A549 treated with CpdA at 1 μM for 4 hours (cell line): Measurements from ENCODE around the gene NKX1-1. TPM values are rescaled to one million over a fixed set of nuclear protein-coding genes. Genes with fewer than 3 reads are reported as not detected.

Experiments used
- total RNA-seq: library from RNA; stranded (reverse); fragments of 200-300 nt; extraction: Qiagen RNA extraction; gene quantifications from 5 replicates; pipeline ENCODE4 v1.2.3, GENCODE V29; 2022; ENCODE audit warnings: low read depth

The NKX1-1 gene
- total RNA-seq = not detected in 5 replicates

DNA sequence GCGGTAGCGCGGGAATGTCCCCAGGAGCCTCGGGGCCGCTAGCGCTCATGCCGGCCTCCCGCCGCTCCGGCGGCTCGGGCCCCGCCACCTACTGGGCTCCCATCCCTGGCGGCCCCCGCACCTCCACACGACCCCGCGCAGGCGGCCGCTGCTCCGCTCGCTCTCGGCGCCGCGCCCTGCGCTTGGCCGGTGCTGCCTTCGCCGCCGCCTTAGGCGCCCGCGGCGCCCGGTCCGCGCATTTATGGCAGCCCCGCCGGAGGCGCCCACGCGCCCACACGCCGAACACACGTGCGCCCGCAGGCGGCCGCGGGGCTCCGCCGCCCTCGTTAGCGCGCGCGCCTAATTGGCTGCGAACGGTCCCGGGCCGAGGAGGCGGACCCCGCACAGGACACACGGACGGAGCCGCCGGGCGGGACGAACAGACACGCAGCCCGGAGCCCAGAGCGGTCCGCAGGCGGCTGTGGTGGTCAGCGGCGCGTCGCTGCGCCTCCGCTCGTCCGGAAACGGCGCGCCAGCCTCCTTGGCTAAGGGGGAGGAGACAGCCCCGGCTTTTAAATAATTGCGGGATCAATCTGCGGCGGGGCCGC, at the start of gene NKX1-1:
Gene NKX1-1 (minus strand): TSS at position 49 of the 587 bp plus-strand sequence. CDS start 0 bp downstream, at position 49.

Other genes with a start within 250 kb of the NKX1-1 start
- gene SPON2, start 233.9 kb downstream of the NKX1-1 start, total RNA-seq = 0.09 to 0.38 TPM (median 0.14 TPM) in 4 of 5 replicates, not detected in the other
- 83.9 to 98.4 TPM (median 90.1 TPM) in 5 replicates for gene CTBP1, start 157.3 kb downstream of the NKX1-1 start, total RNA-seq
- 64.3 to 77.0 TPM (median 68.0 TPM) in 5 replicates for gene MAEA, start 116.6 kb downstream of the NKX1-1 start, total RNA-seq
- 4.4 to 6.3 TPM (median 5.0 TPM) in 5 replicates for gene UVSSA, start 59.2 kb downstream of the NKX1-1 start, total RNA-seq